Stimulated activated naive CD8-positive, alpha-beta T cell treated with anti-CD3 and anti-CD28 coated beads, Interleukin-15, Interleukin-2, amounts not matched to agents 100 U/mL and 50 U/mL, for 24 hours (primary cell): ENCODE results near the gene TNFAIP8.

Source experiments
- ATAC-seq: fragments of 150-1000 bp; cut with Tn5 transposase; one replicate; pipeline ENCODE4 v1.10.0; 2021
- DNase-seq: peaks from one replicate; pipeline ENCODE4 v3.0.0; 2021

The TNFAIP8 gene

GRCh38 chr5:119329666-119330065 is 26.2 kb upstream of the TNFAIP8 start:
- DNase-seq: no peak
- no peak for ATAC-seq

- peak; percentile 54 for DNase-seq
- peak; percentile 50 for ATAC-seq
Measured at GRCh38 chr5:119330367-119331183, 25.2 kb upstream of the TNFAIP8 start.

- ATAC-seq: no peak
- no peak for DNase-seq
Measured at GRCh38 chr5:119331566-119332095, 24.2 kb upstream of the TNFAIP8 start.

- ATAC-seq: no peak
- no peak for DNase-seq
Measured at GRCh38 chr5:119332208-119332607, 23.6 kb upstream of the TNFAIP8 start.

GRCh38 chr5:119332978-119333401 is 22.8 kb upstream of the TNFAIP8 start:
- ATAC-seq: no peak

GRCh38 chr5:119333421-119333851 is 22.4 kb upstream of the TNFAIP8 start:
- ATAC-seq (peak; percentile 44), DNase-seq (no peak)

More at GRCh38 chr5:119332978-119333401, 22.8 kb upstream of the TNFAIP8 start:
- DNase-seq: no peak

- DNase-seq: no peak
- no peak for ATAC-seq
Measured at GRCh38 chr5:119335261-119335677, 20.6 kb upstream of the TNFAIP8 start.

GRCh38 chr5:119336262-119336661 is 19.6 kb upstream of the TNFAIP8 start:
- DNase-seq (no peak), ATAC-seq (no peak)

- DNase-seq (no peak), ATAC-seq (no peak)
Measured at GRCh38 chr5:119336845-119337580, 18.8 kb upstream of the TNFAIP8 start.

- DNase-seq (no peak), ATAC-seq (no peak)
Measured at GRCh38 chr5:119338326-119338946, 17.4 kb upstream of the TNFAIP8 start.

- DNase-seq (no peak), ATAC-seq (no peak)
Measured at GRCh38 chr5:119339344-119339743, 16.5 kb upstream of the TNFAIP8 start.

GRCh38 chr5:119339965-119340364 is 15.9 kb upstream of the TNFAIP8 start:
- ATAC-seq (peak; percentile 23), DNase-seq (no peak)

- DNase-seq (peak; percentile 66), ATAC-seq (peak; percentile 25)
Measured at GRCh38 chr5:119340597-119341218, 15.1 kb upstream of the TNFAIP8 start.

GRCh38 chr5:119341452-119342349 is 14.1 kb upstream of the TNFAIP8 start:
- peak; percentile 31 for ATAC-seq
- no peak for DNase-seq

GRCh38 chr5:119342406-119342805 is 13.4 kb upstream of the TNFAIP8 start:
- DNase-seq (no peak), ATAC-seq (no peak)

GRCh38 chr5:119343052-119343451 is 12.8 kb upstream of the TNFAIP8 start:
- DNase-seq: no peak
- ATAC-seq: no peak

GRCh38 chr5:119343766-119344165 is 12.1 kb upstream of the TNFAIP8 start:
- ATAC-seq: peak; percentile 64
- DNase-seq: peak; percentile 59

GRCh38 chr5:119344231-119344630 is 11.6 kb upstream of the TNFAIP8 start:
- ATAC-seq (peak; percentile 37), DNase-seq (no peak)

- ATAC-seq: no peak
Measured at GRCh38 chr5:119345861-119346260, 10.0 kb upstream of the TNFAIP8 start.

GRCh38 chr5:119346394-119346793 is 9.4 kb upstream of the TNFAIP8 start:
- no peak for DNase-seq
- ATAC-seq: no peak

More at GRCh38 chr5:119345861-119346260, 10.0 kb upstream of the TNFAIP8 start:
- no peak for DNase-seq

- peak; percentile 3 for ATAC-seq
- DNase-seq: no peak
Measured at GRCh38 chr5:119347574-119347973, 8.2 kb upstream of the TNFAIP8 start.
